ENCODE data around the gene NR5A2. TPM values are rescaled to one million over a fixed set of nuclear protein-coding genes. Genes with fewer than 3 reads are reported as not detected.
A peak's percentile ranks its signal among the peaks of the same experiment; 100 is the strongest.

The NR5A2 gene
- polyA plus RNA-seq, 2 donors, result 0.31 to 0.37 TPM

DNA sequence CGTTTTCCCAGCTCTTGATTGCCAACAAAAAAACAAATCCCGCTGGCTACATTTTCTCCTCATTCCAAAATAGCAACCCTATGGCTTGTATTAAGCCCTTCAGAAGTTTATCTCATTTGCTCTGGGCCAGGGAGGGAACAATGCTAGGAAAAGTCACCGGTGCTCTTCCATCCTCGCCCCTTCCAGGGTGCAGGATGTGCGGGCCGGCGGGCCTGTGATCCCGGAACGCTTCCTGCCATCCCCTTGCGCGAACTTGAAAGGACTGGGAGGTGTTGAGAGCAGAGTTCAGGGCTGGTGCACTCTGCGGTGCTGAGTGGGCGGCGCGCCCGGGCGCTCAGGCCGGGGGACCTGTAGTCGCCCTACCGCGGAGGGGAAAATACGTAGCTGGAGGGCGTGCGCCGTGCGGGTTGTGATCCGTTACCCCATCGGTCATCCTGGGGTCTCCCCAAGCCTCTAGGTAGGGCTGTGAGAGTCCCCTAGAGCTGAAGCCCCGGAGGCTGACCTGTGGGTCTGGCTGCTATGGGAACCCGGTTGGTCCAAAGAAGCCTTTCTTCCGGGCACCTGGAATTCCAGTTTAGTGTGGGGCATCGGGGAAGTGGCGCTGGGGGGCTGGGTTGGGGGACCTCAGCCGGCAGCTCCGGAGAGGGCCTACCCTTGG lies 13.1 kb downstream of the NR5A2 start:
- 4 to 7% methylated on average over 34 to 35 of the region's 35 CpGs for WGBS, 2 donors
- peak overlapping the region in 1 of 2 donors; percentile 44 for H3K4me3 ChIP-seq (ENCODE audit: low read depth in 1 of 2, low read length in 2 of 2)

GRCh38 chr1:200041337-200042118 lies 14.0 kb downstream of the NR5A2 start:
- 14 to 25% methylated on average over 35 of the region's 35 CpGs for WGBS, 2 donors
- H3K4me1 ChIP-seq (ENCODE audit: control insufficient read depth in 2 of 2, insufficient read depth in 2 of 2, low read length in 1 of 2), result peaks cover 6% of the 10 kb centered on the region in 2 donors

More for the DNA sequence above, 13.1 kb downstream of the NR5A2 start:
- Histone ChIP-seq H3K27ac (ENCODE audit: low read depth in 2 of 2, low read length in 1 of 2) (no peak overlapping the region), H3K36me3 (ENCODE audit: control insufficient read depth in 2 of 2, insufficient read depth in 2 of 2, low read length in 1 of 2) (no peaks in the 10 kb centered on the region), H3K9me3 (ENCODE audit: control insufficient read depth in 2 of 2, insufficient read depth in 1 of 2, low read depth in 1 of 2, low read length in 1 of 2) (no peaks in the 10 kb centered on the region), H3K4me1 (ENCODE audit: control insufficient read depth in 2 of 2, insufficient read depth in 2 of 2, low read length in 1 of 2) (peaks cover 6 to 9% of the 10 kb centered on the region in 2 donors), H3K27me3 (ENCODE audit: control insufficient read depth in 1 of 2, insufficient read depth in 2 of 2, low read length in 2 of 2) (peaks cover 15 to 37% of the 10 kb centered on the region in 2 donors)

GRCh38 chr1:200042119-200042551 lies 14.6 kb downstream of the NR5A2 start:
- H3K9me3 ChIP-seq (ENCODE audit: control insufficient read depth in 2 of 2, insufficient read depth in 1 of 2, low read depth in 1 of 2, low read length in 1 of 2), result no peaks in the 10 kb centered on the region
- H3K27me3 ChIP-seq (ENCODE audit: control insufficient read depth in 1 of 2, insufficient read depth in 2 of 2, low read length in 2 of 2), result peaks cover 15 to 27% of the 10 kb centered on the region in 2 donors
- H3K4me1 ChIP-seq (ENCODE audit: control insufficient read depth in 2 of 2, insufficient read depth in 2 of 2, low read length in 1 of 2), result peaks cover 6% of the 10 kb centered on the region in 2 donors
- H3K27ac ChIP-seq (ENCODE audit: low read depth in 2 of 2, low read length in 1 of 2), result no peak overlapping the region
- WGBS, 2 donors, result 6 to 8% methylated on average over 22 of the region's 22 CpGs
- H3K36me3 ChIP-seq (ENCODE audit: control insufficient read depth in 2 of 2, insufficient read depth in 2 of 2, low read length in 1 of 2), result no peaks in the 10 kb centered on the region
- peak overlapping the region in 1 of 2 donors; percentile 28 for H3K4me3 ChIP-seq (ENCODE audit: low read depth in 1 of 2, low read length in 2 of 2)

More at GRCh38 chr1:200041337-200042118, 14.0 kb downstream of the NR5A2 start:
- no peaks in the 10 kb centered on the region for H3K9me3 ChIP-seq (ENCODE audit: control insufficient read depth in 2 of 2, insufficient read depth in 1 of 2, low read depth in 1 of 2, low read length in 1 of 2)
- no peak overlapping the region for H3K27ac ChIP-seq (ENCODE audit: low read depth in 2 of 2, low read length in 1 of 2)
- no peaks in the 10 kb centered on the region for H3K36me3 ChIP-seq (ENCODE audit: control insufficient read depth in 2 of 2, insufficient read depth in 2 of 2, low read length in 1 of 2)
- H3K27me3 ChIP-seq (ENCODE audit: control insufficient read depth in 1 of 2, insufficient read depth in 2 of 2, low read length in 2 of 2), result peaks cover 15 to 31% of the 10 kb centered on the region in 2 donors
- H3K4me3 ChIP-seq (ENCODE audit: low read depth in 1 of 2, low read length in 2 of 2), result peak overlapping the region in 1 of 2 donors; percentile 44

GRCh38 chr1:200042552-200043335 lies 15.2 kb downstream of the NR5A2 start:
- WGBS, 2 donors, result 3 to 5% methylated on average over 42 to 48 of the region's 48 CpGs
- Histone ChIP-seq H3K9me3 (ENCODE audit: control insufficient read depth in 2 of 2, insufficient read depth in 1 of 2, low read depth in 1 of 2, low read length in 1 of 2) (no peaks in the 10 kb centered on the region), H3K27ac (ENCODE audit: low read depth in 2 of 2, low read length in 1 of 2) (no peak overlapping the region), H3K36me3 (ENCODE audit: control insufficient read depth in 2 of 2, insufficient read depth in 2 of 2, low read length in 1 of 2) (no peaks in the 10 kb centered on the region), H3K4me1 (ENCODE audit: control insufficient read depth in 2 of 2, insufficient read depth in 2 of 2, low read length in 1 of 2) (peaks cover 6% of the 10 kb centered on the region in 2 donors), H3K27me3 (ENCODE audit: control insufficient read depth in 1 of 2, insufficient read depth in 2 of 2, low read length in 2 of 2) (peaks cover 15 to 25% of the 10 kb centered on the region in 2 donors), H3K4me3 (ENCODE audit: low read depth in 1 of 2, low read length in 2 of 2) (peak overlapping the region in 1 of 2 donors; percentile 28)

GRCh38 chr1:200043336-200043668 lies 15.8 kb downstream of the NR5A2 start:
- Histone ChIP-seq H3K4me3 (ENCODE audit: low read depth in 1 of 2, low read length in 2 of 2) (peak overlapping the region in 1 of 2 donors; percentile 28), H3K27me3 (ENCODE audit: control insufficient read depth in 1 of 2, insufficient read depth in 2 of 2, low read length in 2 of 2) (peaks cover 12 to 24% of the 10 kb centered on the region in 2 donors), H3K9me3 (ENCODE audit: control insufficient read depth in 2 of 2, insufficient read depth in 1 of 2, low read depth in 1 of 2, low read length in 1 of 2) (no peaks in the 10 kb centered on the region), H3K27ac (ENCODE audit: low read depth in 2 of 2, low read length in 1 of 2) (no peak overlapping the region), H3K36me3 (ENCODE audit: control insufficient read depth in 2 of 2, insufficient read depth in 2 of 2, low read length in 1 of 2) (no peaks in the 10 kb centered on the region), H3K4me1 (ENCODE audit: control insufficient read depth in 2 of 2, insufficient read depth in 2 of 2, low read length in 1 of 2) (peaks cover 6% of the 10 kb centered on the region in 2 donors)
- WGBS, 2 donors, result 19 to 31% methylated on average over 3 of the region's 3 CpGs

GRCh38 chr1:200046115-200046514 lies 18.6 kb downstream of the NR5A2 start:
- no peaks in the 10 kb centered on the region for H3K36me3 ChIP-seq (ENCODE audit: control insufficient read depth in 2 of 2, insufficient read depth in 2 of 2, low read length in 1 of 2)
- no peak overlapping the region for H3K27ac ChIP-seq (ENCODE audit: low read depth in 2 of 2, low read length in 1 of 2)
- H3K27me3 ChIP-seq (ENCODE audit: control insufficient read depth in 1 of 2, insufficient read depth in 2 of 2, low read length in 2 of 2), result peaks cover 3 to 5% of the 10 kb centered on the region in 2 donors
- H3K9me3 ChIP-seq (ENCODE audit: control insufficient read depth in 2 of 2, insufficient read depth in 1 of 2, low read depth in 1 of 2, low read length in 1 of 2), result no peaks in the 10 kb centered on the region
- H3K4me3 ChIP-seq (ENCODE audit: low read depth in 1 of 2, low read length in 2 of 2), result no peak overlapping the region
- no peaks in the 10 kb centered on the region for H3K4me1 ChIP-seq (ENCODE audit: control insufficient read depth in 2 of 2, insufficient read depth in 2 of 2, low read length in 1 of 2)
- 60 to 87% methylated on average over 2 of the region's 2 CpGs for WGBS, 2 donors

DNA sequence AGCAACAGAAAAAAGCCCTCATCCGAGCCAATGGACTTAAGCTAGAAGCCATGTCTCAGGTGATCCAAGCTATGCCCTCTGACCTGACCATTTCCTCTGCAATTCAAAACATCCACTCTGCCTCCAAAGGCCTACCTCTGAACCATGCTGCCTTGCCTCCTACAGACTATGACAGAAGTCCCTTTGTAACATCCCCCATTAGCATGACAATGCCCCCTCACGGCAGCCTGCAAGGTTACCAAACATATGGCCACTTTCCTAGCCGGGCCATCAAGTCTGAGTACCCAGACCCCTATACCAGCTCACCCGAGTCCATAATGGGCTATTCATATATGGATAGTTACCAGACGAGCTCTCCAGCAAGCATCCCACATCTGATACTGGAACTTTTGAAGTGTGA lies 20.7 kb downstream of the NR5A2 start:
- no peak overlapping the region for H3K27ac ChIP-seq (ENCODE audit: low read depth in 2 of 2, low read length in 1 of 2)
- no peaks in the 10 kb centered on the region for H3K36me3 ChIP-seq (ENCODE audit: control insufficient read depth in 2 of 2, insufficient read depth in 2 of 2, low read length in 1 of 2)
- 70 to 77% methylated on average over 5 of the region's 5 CpGs for WGBS, 2 donors
- no peaks in the 10 kb centered on the region for H3K4me1 ChIP-seq (ENCODE audit: control insufficient read depth in 2 of 2, insufficient read depth in 2 of 2, low read length in 1 of 2)
- no peak overlapping the region for H3K4me3 ChIP-seq (ENCODE audit: low read depth in 1 of 2, low read length in 2 of 2)
- H3K27me3 ChIP-seq (ENCODE audit: control insufficient read depth in 1 of 2, insufficient read depth in 2 of 2, low read length in 2 of 2), result no peaks in the 10 kb centered on the region
- no peaks in the 10 kb centered on the region for H3K9me3 ChIP-seq (ENCODE audit: control insufficient read depth in 2 of 2, insufficient read depth in 1 of 2, low read depth in 1 of 2, low read length in 1 of 2)

- WGBS, 2 donors, result 62 to 78% methylated on average over 7 of the region's 7 CpGs
- no peaks in the 10 kb centered on the region for H3K36me3 ChIP-seq (ENCODE audit: control insufficient read depth in 2 of 2, insufficient read depth in 2 of 2, low read length in 1 of 2)
- H3K27me3 ChIP-seq (ENCODE audit: control insufficient read depth in 1 of 2, insufficient read depth in 2 of 2, low read length in 2 of 2), result no peaks in the 10 kb centered on the region
- H3K4me3 ChIP-seq (ENCODE audit: low read depth in 1 of 2, low read length in 2 of 2), result no peak overlapping the region
- no peak overlapping the region for H3K27ac ChIP-seq (ENCODE audit: low read depth in 2 of 2, low read length in 1 of 2)
- H3K4me1 ChIP-seq (ENCODE audit: control insufficient read depth in 2 of 2, insufficient read depth in 2 of 2, low read length in 1 of 2), result no peaks in the 10 kb centered on the region
- no peaks in the 10 kb centered on the region for H3K9me3 ChIP-seq (ENCODE audit: control insufficient read depth in 2 of 2, insufficient read depth in 1 of 2, low read depth in 1 of 2, low read length in 1 of 2)
Measured at GRCh38 chr1:200049810-200050209, 22.3 kb downstream of the NR5A2 start.

- no peaks in the 10 kb centered on the region for H3K36me3 ChIP-seq (ENCODE audit: control insufficient read depth in 2 of 2, insufficient read depth in 2 of 2, low read length in 1 of 2)
- whole genome bisulfite sequencing, 2 donors, result 87% methylated on average over 4 of the region's 4 CpGs
- H3K27me3 ChIP-seq (ENCODE audit: control insufficient read depth in 1 of 2, insufficient read depth in 2 of 2, low read length in 2 of 2), result no peaks in the 10 kb centered on the region
- H3K9me3 ChIP-seq (ENCODE audit: control insufficient read depth in 2 of 2, insufficient read depth in 1 of 2, low read depth in 1 of 2, low read length in 1 of 2), result no peaks in the 10 kb centered on the region
- no peak overlapping the region for H3K4me3 ChIP-seq (ENCODE audit: low read depth in 1 of 2, low read length in 2 of 2)
- H3K4me1 ChIP-seq (ENCODE audit: control insufficient read depth in 2 of 2, insufficient read depth in 2 of 2, low read length in 1 of 2), result no peaks in the 10 kb centered on the region
- no peak overlapping the region for H3K27ac ChIP-seq (ENCODE audit: low read depth in 2 of 2, low read length in 1 of 2)
Measured at GRCh38 chr1:200051620-200052019, 24.1 kb downstream of the NR5A2 start.

Measured in esophagus (tissue), 2 donors.